MCF 10A (cell line): ENCODE measurements around the gene SASH1. TPM values are rescaled to one million over a fixed set of nuclear protein-coding genes. Genes with fewer than 3 reads are reported as not detected.

ENCODE experiments used
- BruUV-seq: library from RNA; stranded (reverse); fragments of 400-500 nt; replicated peaks from 2 replicates; lab custom pipeline; 2021; lab: Mats Ljungman, UMichigan
- CTCF ChIA-PET: fragments of 300-600 bp; sonication (Branson Sonifier 250); formaldehyde crosslinking; extraction: SDS; loops from one replicate; lab custom pipeline; 2021; ENCODE audit warnings: antibody characterized with exemption, inconsistent platforms; lab: Yijun Ruan, JAX
- POLR2A ChIA-PET: fragments of 300-600, 350-650 bp; sonication (Branson Sonifier 250); formaldehyde crosslinking; extraction: SDS; loops from one replicate; lab custom pipeline; 2020; ENCODE audit warnings: antibody characterized with exemption, inconsistent platforms; lab: Yijun Ruan, JAX
- DNase-seq: peaks from one replicate; pipeline ENCODE4 v3.0.0-alpha.2; 2018; ENCODE audit not compliant: unreplicated experiment
- H3K27ac Mint-ChIP-seq: one replicate; pipeline ENCODE4 v1.8.0; 2022; ENCODE audit warnings: mild to moderate bottlenecking, low read depth, mixed read lengths; ENCODE audit not compliant: unreplicated experiment
- H3K27me3 Mint-ChIP-seq: one replicate; pipeline ENCODE4 v1.8.0; 2022; ENCODE audit warnings: mixed read lengths; ENCODE audit not compliant: insufficient read depth, unreplicated experiment
- H3K36me3 Mint-ChIP-seq: one replicate; pipeline ENCODE4 v1.8.0; 2022; ENCODE audit warnings: mild to moderate bottlenecking, moderate library complexity, mixed read lengths; ENCODE audit not compliant: insufficient read depth, unreplicated experiment
- H3K4me1 Mint-ChIP-seq: one replicate; pipeline ENCODE4 v1.8.0; 2022; ENCODE audit warnings: mixed read lengths; ENCODE audit not compliant: insufficient read depth, unreplicated experiment
- H3K4me3 Mint-ChIP-seq: one replicate; pipeline ENCODE4 v1.8.0; 2022; ENCODE audit warnings: mild to moderate bottlenecking, moderate library complexity, mixed read lengths; ENCODE audit not compliant: unreplicated experiment
- H3K9me3 Mint-ChIP-seq: one replicate; pipeline ENCODE4 v1.8.0; 2022; ENCODE audit warnings: mixed read lengths; ENCODE audit not compliant: unreplicated experiment
- intact Hi-C: fragments of 100-400 bp; cut with micrococcal nuclease; formaldehyde crosslinking; loops from 2 replicates; pipeline ENCODE4 v1.14.1; 2022
- total RNA-seq: library from RNA; stranded (reverse); gene quantifications from 2 replicates; pipeline ENCODE4 v1.2.3, GENCODE V29; 2022
- TF ChIP-seq, protein P1 (sequence below): fragments of 200-600 bp; IDR thresholded peaks from one replicate; pipeline ENCODE4 v1.8.0; 2022; ENCODE audit warnings: antibody characterized with exemption, mild to moderate bottlenecking; ENCODE audit not compliant: unreplicated experiment

The SASH1 gene
- total RNA-seq, 1 experiment from 2014 or later, result 18.4 TPM

DNA sequence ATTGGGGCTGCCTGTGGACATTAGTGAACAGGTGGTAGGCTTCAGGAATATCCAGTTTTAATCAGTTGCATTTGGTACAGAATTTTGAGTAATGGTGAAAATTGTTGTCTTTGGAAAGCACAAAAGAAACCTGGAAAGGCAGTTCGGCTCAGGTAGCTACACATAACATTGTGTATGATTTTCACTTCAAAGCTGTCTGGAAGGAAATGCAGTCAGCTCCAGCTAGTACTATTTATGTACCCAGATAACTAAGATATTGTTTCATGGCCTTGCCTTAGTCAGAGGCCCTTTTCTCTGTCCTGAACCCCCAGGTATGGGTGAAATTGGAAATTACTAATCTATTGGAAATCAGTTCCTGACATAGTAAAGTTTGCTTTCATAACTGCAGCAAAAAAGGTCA lies 208.6 kb downstream of the SASH1 start:
- Mint-ChIP-seq H3K4me1 (no peaks in the 10 kb centered on the region), H3K9me3 (peaks cover 9% of the 10 kb centered on the region), H3K27ac (no peak overlapping the region), H3K4me3 (no peak overlapping the region), H3K27me3 (no peaks in the 10 kb centered on the region), H3K36me3 (peaks cover 32% of the 10 kb centered on the region)
- BruUV-seq, result no TSS peak
- TF ChIP-seq, protein P1, sequence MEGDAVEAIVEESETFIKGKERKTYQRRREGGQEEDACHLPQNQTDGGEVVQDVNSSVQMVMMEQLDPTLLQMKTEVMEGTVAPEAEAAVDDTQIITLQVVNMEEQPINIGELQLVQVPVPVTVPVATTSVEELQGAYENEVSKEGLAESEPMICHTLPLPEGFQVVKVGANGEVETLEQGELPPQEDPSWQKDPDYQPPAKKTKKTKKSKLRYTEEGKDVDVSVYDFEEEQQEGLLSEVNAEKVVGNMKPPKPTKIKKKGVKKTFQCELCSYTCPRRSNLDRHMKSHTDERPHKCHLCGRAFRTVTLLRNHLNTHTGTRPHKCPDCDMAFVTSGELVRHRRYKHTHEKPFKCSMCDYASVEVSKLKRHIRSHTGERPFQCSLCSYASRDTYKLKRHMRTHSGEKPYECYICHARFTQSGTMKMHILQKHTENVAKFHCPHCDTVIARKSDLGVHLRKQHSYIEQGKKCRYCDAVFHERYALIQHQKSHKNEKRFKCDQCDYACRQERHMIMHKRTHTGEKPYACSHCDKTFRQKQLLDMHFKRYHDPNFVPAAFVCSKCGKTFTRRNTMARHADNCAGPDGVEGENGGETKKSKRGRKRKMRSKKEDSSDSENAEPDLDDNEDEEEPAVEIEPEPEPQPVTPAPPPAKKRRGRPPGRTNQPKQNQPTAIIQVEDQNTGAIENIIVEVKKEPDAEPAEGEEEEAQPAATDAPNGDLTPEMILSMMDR, result no peak
- no peak for DNase-seq
- ChIA-PET CTCF (interaction anchor here (0.6 to 1.5 kb wide), 2 partner anchors 9 to 420 kb away, joined by 3 to 5 read pairs; no protein-coding TSS in a partner anchor), POLR2A (no interaction called here)
- intact Hi-C loops, result no loop called here

DNA sequence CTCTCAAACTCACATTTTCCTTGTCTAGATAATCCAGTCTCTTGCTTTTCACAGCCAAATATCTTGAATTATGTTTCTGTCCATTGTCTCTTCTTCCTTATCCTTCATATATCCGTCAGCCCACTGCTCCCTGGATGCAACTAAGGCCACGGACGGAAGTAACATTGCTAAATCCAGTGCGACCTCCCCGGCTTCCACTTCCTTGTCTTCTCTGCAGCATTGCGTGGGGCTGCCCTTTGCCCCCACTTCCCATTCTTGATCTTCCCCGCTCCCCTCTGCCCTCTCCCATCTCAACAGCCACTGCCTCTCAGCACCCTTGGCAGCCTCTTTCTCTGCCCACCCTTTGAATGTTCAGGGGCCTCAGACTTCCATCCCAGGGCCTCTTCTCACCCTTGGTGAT lies 213.8 kb downstream of the SASH1 start:
- intact Hi-C loops, result no loop called here
- Mint-ChIP-seq H3K4me3 (no peak overlapping the region), H3K9me3 (peaks cover 9% of the 10 kb centered on the region), H3K27me3 (no peaks in the 10 kb centered on the region), H3K36me3 (peaks cover 4% of the 10 kb centered on the region), H3K27ac (no peak overlapping the region), H3K4me1 (no peaks in the 10 kb centered on the region)
- ChIA-PET CTCF (no interaction called here), POLR2A (no interaction called here)
- TF ChIP-seq, protein P1, result no peak
- DNase-seq, result no peak
- BruUV-seq, result no TSS peak

DNA sequence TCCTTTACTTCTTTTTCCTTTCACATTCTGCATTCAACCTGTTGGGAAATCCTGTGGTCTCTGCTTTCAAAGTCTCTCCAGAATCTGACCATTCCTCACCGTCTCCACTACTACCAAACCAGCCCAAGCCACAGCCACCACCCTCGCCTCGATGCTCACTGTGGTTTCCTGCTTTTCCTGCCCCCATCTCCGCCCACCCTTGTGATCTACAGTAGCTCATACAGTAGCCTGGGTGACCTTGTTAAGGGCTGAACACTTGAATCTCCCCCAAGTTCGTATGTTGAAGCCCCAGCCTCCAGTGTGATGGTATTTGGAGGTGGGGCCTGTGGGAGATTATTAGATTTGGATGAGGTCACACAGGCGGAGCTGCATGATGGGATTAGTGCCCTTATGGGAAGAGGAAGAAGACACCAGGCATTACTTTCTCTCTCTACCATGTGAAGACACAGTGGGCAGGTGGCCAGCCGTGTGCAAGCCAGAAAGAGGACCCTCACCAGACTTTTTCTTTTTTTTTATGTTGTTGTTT lies 215.2 kb downstream of the SASH1 start:
- H3K4me1 Mint-ChIP-seq, result no peaks in the 10 kb centered on the region
- no peak overlapping the region for H3K27ac Mint-ChIP-seq
- ChIA-PET POLR2A (interaction anchor here (0.6 kb wide), 1 partner anchor 1473 kb away, joined by 4 read pairs; no protein-coding TSS in a partner anchor), CTCF (interaction anchor here (0.9 to 1.2 kb wide), 6 partner anchors 9 to 874 kb away, joined by 3 to 6 read pairs (median 4); no protein-coding TSS in a partner anchor)
- H3K4me3 Mint-ChIP-seq, result no peak overlapping the region
- no peak for DNase-seq
- no peaks in the 10 kb centered on the region for H3K27me3 Mint-ChIP-seq
- TF ChIP-seq, protein P1, result no peak
- H3K9me3 Mint-ChIP-seq, result peaks cover 9% of the 10 kb centered on the region
- peaks cover 4% of the 10 kb centered on the region for H3K36me3 Mint-ChIP-seq
- intact Hi-C loops, result no loop called here
- no TSS peak for BruUV-seq

DNA sequence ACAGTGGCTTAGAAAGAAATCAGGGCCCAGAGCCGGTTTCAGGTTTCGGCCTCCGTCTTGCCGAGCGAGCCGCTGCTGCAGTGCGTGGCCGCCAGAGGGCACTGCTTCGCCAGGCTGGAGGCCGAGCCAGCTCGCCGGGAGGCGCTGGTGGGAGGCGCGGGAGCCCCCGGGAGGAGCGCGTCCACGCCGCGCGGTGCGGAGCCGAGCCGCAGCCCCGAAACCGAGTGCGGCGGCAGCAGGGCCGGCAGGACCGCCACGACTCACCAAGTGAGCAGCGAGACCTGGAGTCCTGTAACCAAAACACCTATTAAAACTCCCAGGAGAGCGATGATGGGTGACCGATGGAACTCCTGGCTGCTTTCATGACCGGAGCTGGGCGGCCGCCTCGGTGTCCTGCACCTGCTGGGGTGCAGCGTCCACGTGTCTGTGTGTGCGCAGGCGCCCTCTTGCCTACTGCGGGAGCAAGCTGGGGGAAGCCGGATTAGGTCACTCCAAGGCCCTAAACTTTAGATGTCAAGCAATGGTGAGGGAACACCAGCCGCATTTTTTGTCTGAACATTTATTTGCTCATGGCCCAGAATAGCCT lies 217.3 kb downstream of the SASH1 start:
- Mint-ChIP-seq H3K4me3 (peak overlapping the region; percentile 50), H3K27ac (no peak overlapping the region), H3K9me3 (no peaks in the 10 kb centered on the region), H3K27me3 (no peaks in the 10 kb centered on the region), H3K36me3 (no peaks in the 10 kb centered on the region), H3K4me1 (no peaks in the 10 kb centered on the region)
- POLR2A ChIA-PET, result no interaction called here
- no TSS peak for BruUV-seq
- DNase-seq, result peak; percentile 47
- TF ChIP-seq, protein P1, result peak; percentile 96
- intact Hi-C loops, result loop anchor here (1.0 to 2.0 kb wide), 2 partner anchors 389 to 466 kb away; no protein-coding TSS in a partner anchor
- CTCF ChIA-PET, result interaction anchor here (0.6 to 3.4 kb wide), 38 partner anchors 9 to 1659 kb away, joined by 3 to 22 read pairs (median 3); no protein-coding TSS in a partner anchor
